OCI-LY1 (cell line): Measurements from ENCODE around the gene ALOX5.

Experiments used
- EZH2 ChIP-seq: fragments of 200-600 bp; sonication (generic), shearing (Covaris generic); IDR thresholded peaks from 2 replicates; pipeline ENCODE4 v1.8.0; 2017; ENCODE audit warnings: borderline replicate concordance, mixed run types, mild to moderate bottlenecking, antibody characterized with exemption, low read length, moderate library complexity, mixed read lengths
- TF ChIP-seq, protein P1 (sequence below): fragments of 200-600 bp; sonication (generic), shearing (Covaris generic); IDR thresholded peaks from 2 replicates; pipeline ENCODE4 v1.5.1; 2017; ENCODE audit warnings: mild to moderate bottlenecking, antibody characterized with exemption, low read length, moderate library complexity, mixed read lengths

DNA sequence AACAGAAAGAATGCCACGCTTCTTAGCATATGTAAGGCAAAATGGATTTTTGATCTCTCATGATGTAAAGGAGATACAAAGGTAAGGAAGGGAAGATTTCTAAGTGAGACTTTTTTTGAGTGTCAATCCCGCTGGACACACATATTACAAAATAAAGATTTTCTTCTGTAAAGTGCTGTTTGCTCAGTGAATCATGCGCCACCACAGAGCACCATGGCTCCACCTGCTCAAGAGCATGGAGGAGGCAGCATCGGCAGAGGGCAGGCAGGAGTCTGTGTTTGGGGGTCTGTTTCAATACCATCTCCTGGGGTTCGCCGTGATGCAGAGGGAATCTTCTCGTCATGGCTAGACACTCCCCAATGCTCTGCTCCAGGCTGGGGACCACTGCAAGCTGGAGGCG, 83.5 kb downstream of the ALOX5 start:
- TF ChIP-seq, protein P1, sequence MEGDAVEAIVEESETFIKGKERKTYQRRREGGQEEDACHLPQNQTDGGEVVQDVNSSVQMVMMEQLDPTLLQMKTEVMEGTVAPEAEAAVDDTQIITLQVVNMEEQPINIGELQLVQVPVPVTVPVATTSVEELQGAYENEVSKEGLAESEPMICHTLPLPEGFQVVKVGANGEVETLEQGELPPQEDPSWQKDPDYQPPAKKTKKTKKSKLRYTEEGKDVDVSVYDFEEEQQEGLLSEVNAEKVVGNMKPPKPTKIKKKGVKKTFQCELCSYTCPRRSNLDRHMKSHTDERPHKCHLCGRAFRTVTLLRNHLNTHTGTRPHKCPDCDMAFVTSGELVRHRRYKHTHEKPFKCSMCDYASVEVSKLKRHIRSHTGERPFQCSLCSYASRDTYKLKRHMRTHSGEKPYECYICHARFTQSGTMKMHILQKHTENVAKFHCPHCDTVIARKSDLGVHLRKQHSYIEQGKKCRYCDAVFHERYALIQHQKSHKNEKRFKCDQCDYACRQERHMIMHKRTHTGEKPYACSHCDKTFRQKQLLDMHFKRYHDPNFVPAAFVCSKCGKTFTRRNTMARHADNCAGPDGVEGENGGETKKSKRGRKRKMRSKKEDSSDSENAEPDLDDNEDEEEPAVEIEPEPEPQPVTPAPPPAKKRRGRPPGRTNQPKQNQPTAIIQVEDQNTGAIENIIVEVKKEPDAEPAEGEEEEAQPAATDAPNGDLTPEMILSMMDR: no peak
- TF ChIP-seq EZH2: no peak
